GM18517 (cell line): ENCODE measurements around the gene GPNMB.
"Not testable (repeated sequence)": the region's sequence is repeated elsewhere in the genome, so short reads cannot be mapped to it uniquely, and the experiment has no call there.

Experiments used
- ATAC-seq: cut with Tn5 transposase; IDR thresholded peaks from one replicate; pipeline ENCODE4 v1.9.1; 2021; ENCODE audit warnings: mild to moderate bottlenecking, moderate library complexity; ENCODE audit not compliant: unreplicated experiment

GPNMB gene

GRCh38 chr7:23298141-23298881 lies 51.7 kb downstream of the GPNMB start:
- no peak for ATAC-seq

DNA sequence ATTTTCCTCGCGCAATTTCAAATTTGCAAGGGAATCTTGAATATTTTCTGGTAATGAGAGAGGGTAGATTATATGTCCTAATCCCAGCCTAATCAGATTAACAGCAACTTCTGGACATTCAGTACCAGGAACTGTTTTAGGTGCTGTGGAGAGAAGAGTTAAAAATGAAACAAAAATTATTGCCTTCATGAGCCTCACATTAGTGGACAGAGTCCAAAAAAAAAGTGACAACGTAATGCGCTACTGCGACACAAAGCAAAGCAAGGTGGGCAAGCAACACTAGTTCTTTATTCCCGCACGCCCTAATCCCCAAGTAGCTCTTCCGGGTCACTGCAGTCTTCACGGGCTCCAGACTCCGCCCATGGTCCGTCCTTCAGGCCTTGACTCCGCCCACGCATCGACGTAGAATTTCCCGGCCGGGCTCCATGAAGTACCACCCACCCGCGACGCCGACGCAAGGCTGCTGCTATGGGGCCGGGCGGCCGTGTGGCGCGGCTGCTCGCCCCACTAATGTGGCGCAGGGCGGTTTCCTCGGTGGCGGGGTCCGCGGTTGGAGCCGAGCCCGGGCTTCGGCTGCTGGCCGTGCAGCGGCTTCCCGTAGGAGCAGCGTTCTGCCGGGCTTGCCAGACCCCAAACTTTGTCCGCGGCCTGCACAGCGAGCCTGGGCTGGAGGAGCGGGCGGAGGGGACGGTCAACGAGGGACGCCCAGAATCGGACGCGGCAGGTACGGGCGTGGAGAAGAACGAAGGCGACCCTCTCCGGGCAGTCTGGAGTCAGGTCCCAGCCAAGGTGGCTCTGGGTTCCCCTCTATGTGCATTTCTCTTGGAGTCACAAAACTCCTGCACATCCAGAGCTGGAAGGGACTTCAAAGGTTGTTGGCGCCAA lies 52.6 kb downstream of the GPNMB start, which contains the start of gene MALSU1:
Gene MALSU1 (plus strand): TSS at position 455 of the 885 bp plus-strand sequence. CDS start 14 bp downstream, at position 469.
- ATAC-seq: peak; percentile 97

DNA sequence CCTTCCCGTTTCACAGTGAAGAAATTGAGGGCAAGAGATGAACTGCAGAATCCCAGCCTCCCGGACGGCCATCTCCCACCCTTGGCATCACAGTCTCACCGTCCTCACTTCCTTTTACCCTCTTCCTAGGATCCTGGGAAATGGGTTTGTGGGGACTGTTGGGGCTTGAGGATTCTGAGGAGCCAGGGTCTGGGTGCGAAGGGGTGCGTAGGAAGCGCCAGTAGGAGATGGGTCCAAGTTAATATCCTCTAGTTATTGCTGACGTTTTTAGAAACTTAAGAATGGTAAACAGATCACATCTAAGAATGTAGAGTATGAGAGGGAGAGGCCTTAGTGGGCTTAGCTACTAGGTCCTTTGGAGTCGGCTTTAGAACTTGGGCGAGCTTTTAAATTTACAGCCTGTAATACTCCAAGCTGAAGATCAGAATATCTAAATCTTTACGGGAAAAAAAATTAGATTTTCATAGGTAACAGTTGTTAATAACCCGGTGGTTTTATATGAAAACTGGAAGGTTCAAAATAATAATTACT lies 53.3 kb downstream of the GPNMB start:
- peak; percentile 2 for ATAC-seq

- ATAC-seq: no peak
Measured at GRCh38 chr7:23306936-23307521, 60.5 kb downstream of the GPNMB start.

GRCh38 chr7:23308754-23309153 lies 62.2 kb downstream of the GPNMB start:
- no peak for ATAC-seq

DNA sequence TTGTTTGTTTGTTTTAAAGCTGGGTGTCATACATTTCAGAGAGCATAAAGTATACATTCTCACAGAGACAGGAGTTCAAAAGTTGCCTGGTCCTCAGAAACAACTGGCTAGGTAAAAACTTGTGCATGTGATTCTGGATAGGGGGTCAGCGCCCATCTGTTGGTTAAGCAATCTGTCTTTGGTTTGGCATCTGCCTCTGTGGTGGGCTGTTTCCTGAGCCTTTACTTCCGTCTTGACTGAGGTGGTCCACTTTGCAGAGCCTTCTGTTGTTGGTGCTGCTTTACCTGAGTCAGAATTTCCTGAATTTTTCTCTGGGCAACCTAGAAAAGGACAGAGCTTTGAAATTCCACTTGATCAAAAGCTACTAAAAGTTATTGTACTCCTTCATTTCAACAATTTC lies 65.6 kb downstream of the GPNMB start:
- not testable (repeated sequence) for ATAC-seq

DNA sequence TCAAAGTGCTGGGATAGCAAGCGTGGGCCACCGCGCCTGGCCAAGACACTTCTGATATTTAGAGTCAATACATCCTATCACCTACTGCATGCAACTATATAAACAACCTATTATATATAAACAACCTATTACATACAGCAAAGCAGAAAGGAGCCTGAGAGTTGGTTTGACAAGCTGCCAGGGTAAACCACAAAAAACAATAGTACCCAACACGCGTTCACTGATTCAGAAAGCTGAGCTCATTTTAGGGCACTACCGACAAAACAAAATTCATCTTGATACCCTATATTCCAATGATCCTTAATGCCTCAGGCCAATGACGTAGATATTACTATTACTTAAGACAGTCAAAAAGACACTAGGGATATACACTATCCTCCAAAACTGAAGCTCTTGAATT lies 68.8 kb downstream of the GPNMB start:
- no peak for ATAC-seq
